K562 (cell line): ENCODE measurements around the gene ZFPM1. TPM values are rescaled to one million over a fixed set of nuclear protein-coding genes. Genes with fewer than 3 reads are reported as not detected.

Source experiments
- BRD4 ChIP-seq: fragments of 200-600 bp; sonication (generic); IDR thresholded peaks from 2 replicates; pipeline ENCODE4 v1.6.1; 2017; ENCODE audit warnings: inconsistent platforms
- BRF1 ChIP-seq: IDR thresholded peaks from 3 replicates; pipeline ENCODE4 v1.6.1; 2011; ENCODE audit warnings: borderline replicate concordance, mild to moderate bottlenecking; ENCODE audit not compliant: insufficient read length; ENCODE audit errors: extremely low read depth
- CHD1 ChIP-seq: fragments of 200-600 bp; sonication (generic); IDR thresholded peaks from one replicate; pipeline ENCODE4 v1.6.1; 2012; ENCODE audit warnings: mild to moderate bottlenecking, moderate library complexity, low read length, inconsistent platforms
- CREM ChIP-seq: IDR thresholded peaks from 2 replicates; pipeline ENCODE4 v1.6.1; 2014; ENCODE audit warnings: antibody characterized with exemption, low read depth
- GATAD2B ChIP-seq: fragments of 450-650 bp; IDR thresholded peaks from 2 replicates; pipeline ENCODE4 v1.6.1; 2017; ENCODE audit warnings: mild to moderate bottlenecking, borderline replicate concordance
- HMG20B ChIP-seq: fragments of 250-450 bp; sonication (Bioruptor Pico); IDR thresholded peaks from 2 replicates; pipeline ENCODE4 v1.5.0; 2021; ENCODE audit warnings: mild to moderate bottlenecking
- HMGN3 ChIP-seq: IDR thresholded peaks from 2 replicates; pipeline ENCODE4 v1.6.1; 2011; ENCODE audit warnings: borderline replicate concordance, low read depth, mild to moderate bottlenecking, mixed read lengths, low read length; ENCODE audit not compliant: insufficient read length; ENCODE audit errors: extremely low read depth
- HNRNPH1 ChIP-seq: fragments of 200-400 bp; formaldehyde crosslinking; optimal IDR thresholded peaks from 2 replicates; pipeline ENCODE3; 2017; ENCODE audit warnings: low read depth, mild to moderate bottlenecking, low read length, moderate library complexity
- MAZ ChIP-seq, 2 experiments: fragments of 450-650 bp in 1 of 2; sonication (generic) in 1 of 2; formaldehyde crosslinking; IDR thresholded peaks in 1 of 2; conservative IDR thresholded peaks in 1 of 2; 2 replicates each; pipeline versions ENCODE4 v1.4.0 to v1.5.0; 2020; ENCODE audit warnings: mild to moderate bottlenecking in 1 of 2, missing genetic modification reagents in 1 of 2
- MCM5 ChIP-seq: fragments of 450-650 bp; IDR thresholded peaks from 2 replicates; pipeline ENCODE4 v1.6.1; 2016; ENCODE audit warnings: low read depth
- RUNX1 ChIP-seq: sonication (generic); IDR thresholded peaks from 2 replicates; pipeline ENCODE4 v1.6.1; 2016; ENCODE audit warnings: antibody characterized with exemption, low read depth
- ZNF583 ChIP-seq: fragments of 250-450 bp; sonication (Bioruptor Pico); IDR thresholded peaks from 2 replicates; pipeline ENCODE4 v1.4.0; 2020
- polyA plus RNA-seq, 8 experiments: library from polyadenylated mRNA; depleted of rRNA in 4 of 8; stranded (reverse) in 5 of 8; unstranded in 3 of 8; fragments of >200 nt; fragmentation: Nextera tagmentation in 2 of 8; fragmentation: Illumina TruSeq in 1 of 8; extraction: Ambion mirVana in 2 of 8; extraction: Trizol in 1 of 8; gene quantifications; 2 replicates each; pipeline versions ENCODE4 v1.2.1 to v1.2.3, GENCODE V29; 2011 to 2014; ENCODE audit warnings: inconsistent platforms in 1 of 8, missing spikeins in 1 of 8
- total RNA-seq, 7 experiments: library from RNA; depleted of rRNA in 6 of 7; stranded (reverse); fragments of >200 nt in 6 of 7; fragmentation: Illumina TruSeq in 2 of 7; extraction: Trizol in 2 of 7; gene quantifications; 2 replicates each; pipeline versions ENCODE4 v1.2.1 to v1.2.3, GENCODE V29; 2011 to 2021; ENCODE audit warnings: low replicate concordance in 1 of 7
- TF ChIP-seq, protein P1 (sequence below): sonication (generic); formaldehyde crosslinking; IDR thresholded peaks from 2 replicates; pipeline ENCODE4 v1.8.1; 2023; ENCODE audit warnings: mild to moderate bottlenecking, missing genetic modification reagents
- TF ChIP-seq, protein P2 (sequence below), 2 experiments: fragments of 450-650 bp in 1 of 2; IDR thresholded peaks; 2 replicates each; pipeline ENCODE4 v1.6.1; 2011 to 2017; ENCODE audit warnings: low read depth in 2 of 2, antibody characterized with exemption in 1 of 2, borderline replicate concordance in 1 of 2, low read length in 1 of 2, mild to moderate bottlenecking in 1 of 2, mixed read lengths in 1 of 2; ENCODE audit not compliant: control insufficient read depth in 1 of 2
- TF ChIP-seq, protein P3 (sequence below): sonication (generic); formaldehyde crosslinking; IDR thresholded peaks from 2 replicates; pipeline ENCODE4 v1.8.0; 2023; ENCODE audit warnings: missing genetic modification reagents, mild to moderate bottlenecking, borderline replicate concordance

The ZFPM1 gene
- total and polyA plus RNA-seq, 9 of the 15 experiments (the other 6 are each of a cell fraction or from before 2014, with no cell fraction given), result 0.03 to 35.9 (median 1.4) TPM

DNA sequence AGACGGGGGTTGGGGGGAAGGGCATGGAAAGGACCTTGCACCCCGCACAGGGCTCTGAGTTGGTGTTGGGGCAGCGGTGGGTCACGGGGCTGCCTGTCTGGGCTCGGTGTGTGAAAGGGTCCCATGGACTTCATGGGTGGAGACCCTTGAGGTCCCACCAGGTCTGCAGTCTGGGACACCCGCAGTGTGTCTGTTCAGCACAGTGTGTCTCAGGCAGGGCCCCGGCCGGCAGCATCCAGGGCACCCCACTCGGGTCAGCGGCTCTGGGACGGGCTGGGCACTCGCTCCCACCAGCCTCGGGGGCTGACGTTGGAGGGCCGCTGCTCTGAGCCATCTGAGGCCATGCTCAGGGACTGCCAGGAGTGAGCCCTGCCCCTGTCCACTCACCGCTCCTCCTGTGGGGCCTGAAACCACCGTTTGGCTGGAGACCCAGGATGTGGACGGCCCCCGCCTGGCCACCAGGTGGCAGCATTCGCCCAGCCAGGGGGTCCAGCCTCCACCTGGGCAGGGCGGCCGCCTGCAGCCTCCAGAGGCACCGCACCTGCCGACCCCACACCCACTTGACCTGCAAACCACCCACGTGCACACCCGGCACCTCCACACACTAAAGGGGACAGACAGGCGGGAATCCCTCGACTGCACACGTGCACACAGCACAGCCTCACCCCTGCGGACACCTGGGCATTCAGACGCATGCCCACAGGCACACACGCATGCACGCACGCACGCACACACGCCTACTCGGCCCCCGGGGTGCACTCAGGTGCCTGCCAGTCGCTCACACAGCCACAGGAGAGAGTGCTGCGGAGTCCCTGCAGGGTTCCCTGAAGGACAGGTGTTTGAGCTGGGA, 10.1 kb upstream of the ZFPM1 start (continued):
- TF ChIP-seq, protein P1, sequence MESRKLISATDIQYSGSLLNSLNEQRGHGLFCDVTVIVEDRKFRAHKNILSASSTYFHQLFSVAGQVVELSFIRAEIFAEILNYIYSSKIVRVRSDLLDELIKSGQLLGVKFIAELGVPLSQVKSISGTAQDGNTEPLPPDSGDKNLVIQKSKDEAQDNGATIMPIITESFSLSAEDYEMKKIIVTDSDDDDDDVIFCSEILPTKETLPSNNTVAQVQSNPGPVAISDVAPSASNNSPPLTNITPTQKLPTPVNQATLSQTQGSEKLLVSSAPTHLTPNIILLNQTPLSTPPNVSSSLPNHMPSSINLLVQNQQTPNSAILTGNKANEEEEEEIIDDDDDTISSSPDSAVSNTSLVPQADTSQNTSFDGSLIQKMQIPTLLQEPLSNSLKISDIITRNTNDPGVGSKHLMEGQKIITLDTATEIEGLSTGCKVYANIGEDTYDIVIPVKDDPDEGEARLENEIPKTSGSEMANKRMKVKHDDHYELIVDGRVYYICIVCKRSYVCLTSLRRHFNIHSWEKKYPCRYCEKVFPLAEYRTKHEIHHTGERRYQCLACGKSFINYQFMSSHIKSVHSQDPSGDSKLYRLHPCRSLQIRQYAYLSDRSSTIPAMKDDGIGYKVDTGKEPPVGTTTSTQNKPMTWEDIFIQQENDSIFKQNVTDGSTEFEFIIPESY (CRISPR knock-in tag), result peak; percentile 66; the same call in 1 of the 2 replicates
- TF ChIP-seq CREM (peak; percentile 36; the same call in 1 of the 2 replicates), GATAD2B (peak; percentile 15; the same call in 1 of the 2 replicates), MCM5 (no peak), CHD1 (no peak), MAZ (CRISPR knock-in tag; conservative IDR thresholded peaks at IDR 0.05 in 1 of 2, IDR thresholded peaks at IDR 0.05 in 1 of 2) (peak; percentile 49 to 78; a peak in 2 of 4 replicates), HMG20B (CRISPR knock-in tag) (no peak), BRD4 (no peak), BRF1 (no peak), ZNF583 (CRISPR knock-in tag) (no peak), RUNX1 (no peak), HNRNPH1 (no peak), HMGN3 (no peak)
- TF ChIP-seq, protein P2, sequence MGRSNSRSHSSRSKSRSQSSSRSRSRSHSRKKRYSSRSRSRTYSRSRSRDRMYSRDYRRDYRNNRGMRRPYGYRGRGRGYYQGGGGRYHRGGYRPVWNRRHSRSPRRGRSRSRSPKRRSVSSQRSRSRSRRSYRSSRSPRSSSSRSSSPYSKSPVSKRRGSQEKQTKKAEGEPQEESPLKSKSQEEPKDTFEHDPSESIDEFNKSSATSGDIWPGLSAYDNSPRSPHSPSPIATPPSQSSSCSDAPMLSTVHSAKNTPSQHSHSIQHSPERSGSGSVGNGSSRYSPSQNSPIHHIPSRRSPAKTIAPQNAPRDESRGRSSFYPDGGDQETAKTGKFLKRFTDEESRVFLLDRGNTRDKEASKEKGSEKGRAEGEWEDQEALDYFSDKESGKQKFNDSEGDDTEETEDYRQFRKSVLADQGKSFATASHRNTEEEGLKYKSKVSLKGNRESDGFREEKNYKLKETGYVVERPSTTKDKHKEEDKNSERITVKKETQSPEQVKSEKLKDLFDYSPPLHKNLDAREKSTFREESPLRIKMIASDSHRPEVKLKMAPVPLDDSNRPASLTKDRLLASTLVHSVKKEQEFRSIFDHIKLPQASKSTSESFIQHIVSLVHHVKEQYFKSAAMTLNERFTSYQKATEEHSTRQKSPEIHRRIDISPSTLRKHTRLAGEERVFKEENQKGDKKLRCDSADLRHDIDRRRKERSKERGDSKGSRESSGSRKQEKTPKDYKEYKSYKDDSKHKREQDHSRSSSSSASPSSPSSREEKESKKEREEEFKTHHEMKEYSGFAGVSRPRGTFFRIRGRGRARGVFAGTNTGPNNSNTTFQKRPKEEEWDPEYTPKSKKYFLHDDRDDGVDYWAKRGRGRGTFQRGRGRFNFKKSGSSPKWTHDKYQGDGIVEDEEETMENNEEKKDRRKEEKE (IDR thresholded peaks at IDR 0.05; ENCODE audit: borderline replicate concordance in 1 of 2, control insufficient read depth in 1 of 2, low read depth in 2 of 2, low read length in 1 of 2), result no peak
- TF ChIP-seq, protein P3, sequence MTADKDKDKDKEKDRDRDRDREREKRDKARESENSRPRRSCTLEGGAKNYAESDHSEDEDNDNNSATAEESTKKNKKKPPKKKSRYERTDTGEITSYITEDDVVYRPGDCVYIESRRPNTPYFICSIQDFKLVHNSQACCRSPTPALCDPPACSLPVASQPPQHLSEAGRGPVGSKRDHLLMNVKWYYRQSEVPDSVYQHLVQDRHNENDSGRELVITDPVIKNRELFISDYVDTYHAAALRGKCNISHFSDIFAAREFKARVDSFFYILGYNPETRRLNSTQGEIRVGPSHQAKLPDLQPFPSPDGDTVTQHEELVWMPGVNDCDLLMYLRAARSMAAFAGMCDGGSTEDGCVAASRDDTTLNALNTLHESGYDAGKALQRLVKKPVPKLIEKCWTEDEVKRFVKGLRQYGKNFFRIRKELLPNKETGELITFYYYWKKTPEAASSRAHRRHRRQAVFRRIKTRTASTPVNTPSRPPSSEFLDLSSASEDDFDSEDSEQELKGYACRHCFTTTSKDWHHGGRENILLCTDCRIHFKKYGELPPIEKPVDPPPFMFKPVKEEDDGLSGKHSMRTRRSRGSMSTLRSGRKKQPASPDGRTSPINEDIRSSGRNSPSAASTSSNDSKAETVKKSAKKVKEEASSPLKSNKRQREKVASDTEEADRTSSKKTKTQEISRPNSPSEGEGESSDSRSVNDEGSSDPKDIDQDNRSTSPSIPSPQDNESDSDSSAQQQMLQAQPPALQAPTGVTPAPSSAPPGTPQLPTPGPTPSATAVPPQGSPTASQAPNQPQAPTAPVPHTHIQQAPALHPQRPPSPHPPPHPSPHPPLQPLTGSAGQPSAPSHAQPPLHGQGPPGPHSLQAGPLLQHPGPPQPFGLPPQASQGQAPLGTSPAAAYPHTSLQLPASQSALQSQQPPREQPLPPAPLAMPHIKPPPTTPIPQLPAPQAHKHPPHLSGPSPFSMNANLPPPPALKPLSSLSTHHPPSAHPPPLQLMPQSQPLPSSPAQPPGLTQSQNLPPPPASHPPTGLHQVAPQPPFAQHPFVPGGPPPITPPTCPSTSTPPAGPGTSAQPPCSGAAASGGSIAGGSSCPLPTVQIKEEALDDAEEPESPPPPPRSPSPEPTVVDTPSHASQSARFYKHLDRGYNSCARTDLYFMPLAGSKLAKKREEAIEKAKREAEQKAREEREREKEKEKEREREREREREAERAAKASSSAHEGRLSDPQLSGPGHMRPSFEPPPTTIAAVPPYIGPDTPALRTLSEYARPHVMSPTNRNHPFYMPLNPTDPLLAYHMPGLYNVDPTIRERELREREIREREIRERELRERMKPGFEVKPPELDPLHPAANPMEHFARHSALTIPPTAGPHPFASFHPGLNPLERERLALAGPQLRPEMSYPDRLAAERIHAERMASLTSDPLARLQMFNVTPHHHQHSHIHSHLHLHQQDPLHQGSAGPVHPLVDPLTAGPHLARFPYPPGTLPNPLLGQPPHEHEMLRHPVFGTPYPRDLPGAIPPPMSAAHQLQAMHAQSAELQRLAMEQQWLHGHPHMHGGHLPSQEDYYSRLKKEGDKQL (CRISPR knock-in tag), result no peak
